Esophagus squamous epithelium (tissue), 4 donors: ENCODE results near the gene RC3H2.
A peak's percentile ranks its signal among the peaks of the same experiment; 100 is the strongest.

Experiments
- POLR2A ChIP-seq, 4 donors: fragments of 450-650 bp; IDR thresholded peaks; one replicate each; pipeline ENCODE4 v1.6.1; 2017; ENCODE audit warnings: antibody characterized with exemption in 4 of 4, mild to moderate bottlenecking in 4 of 4, moderate library complexity in 3 of 4
- TF ChIP-seq, protein P1 (sequence below), 6 experiments: fragments of 450-650 bp in 4 of 6; fragments of 200-600 bp in 2 of 6; sonication (generic) in 2 of 6; IDR thresholded peaks; one replicate each; pipeline ENCODE4 v1.5.1; 2016 to 2019; ENCODE audit warnings: antibody characterized with exemption in 6 of 6, mild to moderate bottlenecking in 4 of 6, moderate library complexity in 4 of 6

DNA sequence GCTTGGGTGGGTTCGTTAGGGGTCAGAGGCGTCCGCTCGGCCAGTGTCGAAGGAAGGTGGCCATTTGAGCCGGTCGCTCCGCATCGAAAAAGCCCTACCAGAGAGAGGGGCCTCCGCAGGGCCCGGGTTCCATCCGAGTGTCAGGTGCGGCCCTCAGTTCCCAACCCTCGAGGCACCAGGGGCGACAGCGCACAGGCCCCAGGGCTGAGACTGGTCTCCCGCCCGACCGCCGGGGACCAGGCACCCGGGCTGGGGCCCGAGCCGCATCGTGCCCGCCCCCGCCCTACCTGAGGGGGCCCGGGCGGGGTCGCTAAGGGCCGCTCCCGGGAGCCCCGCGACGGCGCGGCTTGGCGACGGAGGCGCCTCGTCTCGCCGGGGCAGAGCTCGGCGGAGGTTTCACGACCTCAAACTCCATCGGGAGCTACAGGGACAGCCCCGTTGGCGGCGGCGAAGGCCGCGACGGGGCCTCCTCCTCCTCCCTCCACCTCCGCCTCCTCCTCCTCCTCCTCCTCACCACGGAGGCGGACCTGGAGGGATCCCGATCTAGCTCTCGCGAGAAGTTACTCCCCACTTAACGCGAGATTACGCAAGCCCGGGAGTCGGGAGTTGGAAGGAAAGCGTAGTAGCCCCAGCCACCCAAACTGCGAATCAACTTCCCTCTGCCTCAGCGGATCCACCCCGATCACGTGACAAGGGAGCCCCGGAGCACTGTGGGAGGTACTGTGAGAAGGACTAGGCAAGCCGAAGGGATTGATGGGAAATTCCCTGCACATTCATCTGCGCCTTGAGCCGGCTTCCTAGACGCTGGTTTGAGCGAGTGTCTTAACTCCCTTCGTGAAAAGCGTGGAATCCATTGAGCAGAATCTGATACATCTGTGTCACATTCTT lies at the start of gene RC3H2:
- TF ChIP-seq, protein P1, sequence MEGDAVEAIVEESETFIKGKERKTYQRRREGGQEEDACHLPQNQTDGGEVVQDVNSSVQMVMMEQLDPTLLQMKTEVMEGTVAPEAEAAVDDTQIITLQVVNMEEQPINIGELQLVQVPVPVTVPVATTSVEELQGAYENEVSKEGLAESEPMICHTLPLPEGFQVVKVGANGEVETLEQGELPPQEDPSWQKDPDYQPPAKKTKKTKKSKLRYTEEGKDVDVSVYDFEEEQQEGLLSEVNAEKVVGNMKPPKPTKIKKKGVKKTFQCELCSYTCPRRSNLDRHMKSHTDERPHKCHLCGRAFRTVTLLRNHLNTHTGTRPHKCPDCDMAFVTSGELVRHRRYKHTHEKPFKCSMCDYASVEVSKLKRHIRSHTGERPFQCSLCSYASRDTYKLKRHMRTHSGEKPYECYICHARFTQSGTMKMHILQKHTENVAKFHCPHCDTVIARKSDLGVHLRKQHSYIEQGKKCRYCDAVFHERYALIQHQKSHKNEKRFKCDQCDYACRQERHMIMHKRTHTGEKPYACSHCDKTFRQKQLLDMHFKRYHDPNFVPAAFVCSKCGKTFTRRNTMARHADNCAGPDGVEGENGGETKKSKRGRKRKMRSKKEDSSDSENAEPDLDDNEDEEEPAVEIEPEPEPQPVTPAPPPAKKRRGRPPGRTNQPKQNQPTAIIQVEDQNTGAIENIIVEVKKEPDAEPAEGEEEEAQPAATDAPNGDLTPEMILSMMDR (IDR thresholded peaks at IDR 0.05): peak in 1 of 6 experiments; percentile 15
- TF ChIP-seq POLR2A (IDR thresholded peaks at IDR 0.05): peak in 3 of 4 donors; percentile 91 to 99 (median 96)
